ENCODE results near the gene GPHN. TPM values are rescaled to one million over a fixed set of nuclear protein-coding genes. Genes with fewer than 3 reads are reported as not detected.

The GPHN gene
- total RNA-seq, 6 experiments from 2014 or later, result 21.2 to 81.7 (median 40.2) TPM

GRCh38 chr14:67221982-67222328, 714.0 kb downstream of the GPHN start:
- H3K4me3 ChIP-seq, result no peak overlapping the region
- H3K36me3 ChIP-seq, result no peaks in the 10 kb centered on the region
- H3K4me1 ChIP-seq, result no peaks in the 10 kb centered on the region
- WGBS (ENCODE audit: insufficient coverage, low coverage, low lambda C conversion rate, missing lambda C conversion rate), result 91% methylated on average over 3 of the region's 4 CpGs
- no peaks in the 10 kb centered on the region for H3K27me3 ChIP-seq
- intact Hi-C loops (cut with DNase I), result no loop called here
- DNase-seq (no peak), ATAC-seq (no peak)
- H3K9me3 ChIP-seq, result no peaks in the 10 kb centered on the region
- H3K27ac ChIP-seq, result no peak overlapping the region
- no peak for TF ChIP-seq POLR2A (IDR thresholded peaks at IDR 0.05)
- TF ChIP-seq, protein P1, sequence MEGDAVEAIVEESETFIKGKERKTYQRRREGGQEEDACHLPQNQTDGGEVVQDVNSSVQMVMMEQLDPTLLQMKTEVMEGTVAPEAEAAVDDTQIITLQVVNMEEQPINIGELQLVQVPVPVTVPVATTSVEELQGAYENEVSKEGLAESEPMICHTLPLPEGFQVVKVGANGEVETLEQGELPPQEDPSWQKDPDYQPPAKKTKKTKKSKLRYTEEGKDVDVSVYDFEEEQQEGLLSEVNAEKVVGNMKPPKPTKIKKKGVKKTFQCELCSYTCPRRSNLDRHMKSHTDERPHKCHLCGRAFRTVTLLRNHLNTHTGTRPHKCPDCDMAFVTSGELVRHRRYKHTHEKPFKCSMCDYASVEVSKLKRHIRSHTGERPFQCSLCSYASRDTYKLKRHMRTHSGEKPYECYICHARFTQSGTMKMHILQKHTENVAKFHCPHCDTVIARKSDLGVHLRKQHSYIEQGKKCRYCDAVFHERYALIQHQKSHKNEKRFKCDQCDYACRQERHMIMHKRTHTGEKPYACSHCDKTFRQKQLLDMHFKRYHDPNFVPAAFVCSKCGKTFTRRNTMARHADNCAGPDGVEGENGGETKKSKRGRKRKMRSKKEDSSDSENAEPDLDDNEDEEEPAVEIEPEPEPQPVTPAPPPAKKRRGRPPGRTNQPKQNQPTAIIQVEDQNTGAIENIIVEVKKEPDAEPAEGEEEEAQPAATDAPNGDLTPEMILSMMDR (IDR thresholded peaks at IDR 0.05), result no peak

- Histone ChIP-seq H3K9me3 (no peaks in the 10 kb centered on the region), H3K36me3 (no peaks in the 10 kb centered on the region), H3K27ac (no peak overlapping the region), H3K27me3 (no peaks in the 10 kb centered on the region), H3K4me1 (no peaks in the 10 kb centered on the region), H3K4me3 (no peak overlapping the region)
- intact Hi-C loops (cut with DNase I), result no loop called here
- ATAC-seq (no peak), DNase-seq (no peak)
- 87% methylated on average over 4 of the region's 4 CpGs for WGBS (ENCODE audit: insufficient coverage, low coverage, low lambda C conversion rate, missing lambda C conversion rate)
- TF ChIP-seq, protein P1 (IDR thresholded peaks at IDR 0.05), result no peak
- TF ChIP-seq POLR2A (IDR thresholded peaks at IDR 0.05), result no peak
Observed at GRCh38 chr14:67225523-67225922, 717.6 kb downstream of the GPHN start.

- intact Hi-C loops (cut with DNase I), result no loop called here
- Histone ChIP-seq H3K4me1 (no peaks in the 10 kb centered on the region), H3K4me3 (no peak overlapping the region), H3K9me3 (no peaks in the 10 kb centered on the region), H3K36me3 (no peaks in the 10 kb centered on the region), H3K27ac (no peak overlapping the region), H3K27me3 (no peaks in the 10 kb centered on the region)
- WGBS (ENCODE audit: insufficient coverage, low coverage, low lambda C conversion rate, missing lambda C conversion rate), result 81% methylated on average over 3 of the region's 3 CpGs
- TF ChIP-seq POLR2A (IDR thresholded peaks at IDR 0.05), result no peak
- TF ChIP-seq, protein P1 (IDR thresholded peaks at IDR 0.05), result no peak
- no peak for ATAC-seq
- no peak for DNase-seq
Observed at GRCh38 chr14:67228325-67228984, 720.5 kb downstream of the GPHN start.

Other genes starting within 250 kb of the GPHN start
- gene CCDC196, start 21.8 kb upstream of the GPHN start, total RNA-seq, result 1 to 10 TPM in 4 of 6 experiments, not detected in 2; 1.9 to 8.1 (median 5.6) TPM

Measured in right lobe of liver (tissue), 6 donors.